Activated CD8-positive, alpha-beta memory T cell treated with anti-CD3 and anti-CD28 coated beads, Interleukin-2, amount 50 U/mL, for 4 hours (primary cell): Measurements from ENCODE around the gene ARMC12.
"Not testable (repeated sequence)": the region's sequence is repeated elsewhere in the genome, so short reads cannot be mapped to it uniquely, and the experiment has no call there.

Experiments used
- DNase-seq: peaks from one replicate; pipeline ENCODE4 v3.0.0-alpha.2; 2020

Gene ARMC12

GRCh38 chr6:35719404-35719829, 17.4 kb upstream of the ARMC12 start:
- DNase-seq = no peak

- no peak for DNase-seq
These were observed 16.8 kb upstream of the ARMC12 start for GRCh38 chr6:35719830-35720733.

GRCh38 chr6:35722121-35722761, 14.6 kb upstream of the ARMC12 start:
- no peak for DNase-seq

- DNase-seq = no peak
These were observed 13.2 kb upstream of the ARMC12 start for GRCh38 chr6:35723587-35723986.

- DNase-seq = no peak
These were observed 12.8 kb upstream of the ARMC12 start for GRCh38 chr6:35724059-35724458.

- no peak for DNase-seq
These were observed 12.4 kb upstream of the ARMC12 start for GRCh38 chr6:35724471-35724870.

- DNase-seq = no peak
These were observed 11.6 kb upstream of the ARMC12 start for GRCh38 chr6:35725081-35725708.

GRCh38 chr6:35725721-35726438, 11.0 kb upstream of the ARMC12 start:
- no peak for DNase-seq

- no peak for DNase-seq
These were observed 9.4 kb upstream of the ARMC12 start for GRCh38 chr6:35727231-35727934.

- peak; percentile 82 for DNase-seq
These were observed 8.7 kb upstream of the ARMC12 start for GRCh38 chr6:35727935-35728682.

GRCh38 chr6:35728683-35729678, 7.9 kb upstream of the ARMC12 start:
- DNase-seq = peak; percentile 40

GRCh38 chr6:35729722-35730121, 7.1 kb upstream of the ARMC12 start:
- no peak for DNase-seq

- DNase-seq = no peak
These were observed 6.0 kb upstream of the ARMC12 start for GRCh38 chr6:35730745-35731413.

GRCh38 chr6:35731414-35731735, 5.5 kb upstream of the ARMC12 start:
- DNase-seq = peak; percentile 97

GRCh38 chr6:35731736-35732532, 4.9 kb upstream of the ARMC12 start:
- DNase-seq = peak; percentile 93

GRCh38 chr6:35733633-35734032, 3.2 kb upstream of the ARMC12 start:
- DNase-seq = no peak

- DNase-seq = not testable (repeated sequence)
These were observed 2.5 kb upstream of the ARMC12 start for GRCh38 chr6:35734319-35734718.

GRCh38 chr6:35735452-35735851, 1.4 kb upstream of the ARMC12 start:
- DNase-seq = no peak
